GM06990 (cell line): ENCODE results near the gene MACC1.

ENCODE experiments used
- DNase-seq: peaks from one replicate; pipeline ENCODE4 v3.0.0-alpha.2; 2011; ENCODE audit not compliant: insufficient read length; ENCODE audit errors: extremely low read depth
- H3K27me3 ChIP-seq: replicated peaks from 2 replicates; pipeline ENCODE4 v1.6.0; 2011; ENCODE audit warnings: low read length; ENCODE audit not compliant: control insufficient read depth, insufficient read depth
- H3K36me3 ChIP-seq: 2 replicates; pipeline ENCODE4 v1.5.1; 2011; ENCODE audit warnings: low read length; ENCODE audit not compliant: control insufficient read depth, insufficient read depth
- H3K4me3 ChIP-seq: replicated peaks from 2 replicates; pipeline ENCODE4 v1.5.1; 2011; ENCODE audit warnings: low read depth, mild to moderate bottlenecking, control low read depth, low read length
- CTCF ChIP-seq: IDR thresholded peaks from 2 replicates; pipeline ENCODE4 v1.5.1; 2011; ENCODE audit warnings: low read length, control low read depth, mild to moderate bottlenecking, inconsistent platforms; ENCODE audit not compliant: insufficient read depth, poor library complexity, severe bottlenecking

The MACC1 gene

GRCh38 chr7:20223356-20223755 lies 6.2 kb upstream of the MACC1 start:
- H3K4me3 ChIP-seq: no peak overlapping the region
- H3K36me3 ChIP-seq: no peaks in the 10 kb centered on the region
- H3K27me3 ChIP-seq: no peaks in the 10 kb centered on the region
- no peak for DNase-seq
- no peak for TF ChIP-seq CTCF

GRCh38 chr7:20222219-20222828 lies 5.1 kb upstream of the MACC1 start:
- DNase-seq: no peak
- Histone ChIP-seq H3K4me3 (no peak overlapping the region), H3K36me3 (no peaks in the 10 kb centered on the region), H3K27me3 (no peaks in the 10 kb centered on the region)
- no peak for TF ChIP-seq CTCF

GRCh38 chr7:20220921-20221547 lies 3.9 kb upstream of the MACC1 start:
- TF ChIP-seq CTCF: no peak
- peak; percentile 65 for DNase-seq
- Histone ChIP-seq H3K36me3 (no peaks in the 10 kb centered on the region), H3K4me3 (no peak overlapping the region), H3K27me3 (no peaks in the 10 kb centered on the region)

- Histone ChIP-seq H3K27me3 (no peaks in the 10 kb centered on the region), H3K36me3 (no peaks in the 10 kb centered on the region), H3K4me3 (peak overlapping the region; percentile 25)
- no peak for DNase-seq
- TF ChIP-seq CTCF: no peak
Measured at GRCh38 chr7:20220293-20220761, 3.1 kb upstream of the MACC1 start.

GRCh38 chr7:20219446-20220292 lies 2.5 kb upstream of the MACC1 start:
- DNase-seq: peak; percentile 89
- H3K27me3 ChIP-seq: no peaks in the 10 kb centered on the region
- no peak for TF ChIP-seq CTCF
- peak overlapping the region; percentile 40 for H3K4me3 ChIP-seq
- no peaks in the 10 kb centered on the region for H3K36me3 ChIP-seq
